ENCODE measurements around the gene DAPK3.

DNA sequence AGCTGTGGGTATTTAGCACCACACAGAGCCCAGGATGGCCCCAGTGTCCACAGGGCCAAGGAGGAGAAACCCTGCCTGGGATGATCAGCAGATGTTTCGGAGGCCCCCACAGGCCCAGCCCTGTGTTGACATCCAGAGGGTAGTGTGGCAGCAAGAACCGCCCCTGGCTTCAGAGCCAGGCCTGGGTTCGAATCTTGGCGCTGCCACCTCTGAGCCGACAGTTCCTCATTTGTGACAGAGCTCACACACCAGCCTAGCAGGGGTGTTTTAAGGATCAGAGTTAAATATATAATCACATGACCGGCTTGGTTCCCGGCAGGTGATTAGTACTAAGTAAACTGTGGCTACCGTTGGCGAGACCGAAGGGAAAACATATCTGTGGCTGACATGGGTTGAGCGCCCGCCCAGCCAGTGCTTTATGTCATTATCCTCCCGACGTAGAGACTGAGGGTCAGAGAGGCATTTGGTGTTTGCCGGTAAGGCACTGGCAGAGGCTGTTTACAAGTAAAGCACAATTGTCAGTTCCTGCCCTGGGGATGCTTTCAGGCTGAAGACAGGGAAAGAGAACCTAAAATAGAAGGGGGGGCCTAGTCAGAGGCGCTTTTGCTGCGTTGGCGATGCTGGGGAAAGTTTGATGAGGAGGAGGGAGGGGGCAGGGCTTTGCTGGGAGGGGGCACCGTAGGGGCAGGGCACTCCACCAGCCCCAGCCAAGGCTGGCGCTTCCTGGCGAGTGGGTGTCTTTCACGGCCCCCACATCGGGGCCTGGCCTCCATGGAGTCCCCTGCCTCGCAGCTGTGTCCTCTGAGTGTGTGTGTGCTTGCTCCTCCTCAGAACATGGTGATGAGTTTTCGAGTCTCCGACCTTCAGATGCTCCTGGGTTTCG lies 41.4 kb upstream of the DAPK3 start:
- TF ChIP-seq EZH2 (IDR thresholded peaks at IDR 0.05; ENCODE audit: insufficient read depth, poor library complexity, severe bottlenecking) (no peak), EZH2phosphoT487 (IDR thresholded peaks at IDR 0.05; ENCODE audit: insufficient read depth, low read depth) (no peak)
